Upper lobe of right lung (tissue), 1 donor: ENCODE data around the gene UPF2. TPM values are rescaled to one million over a fixed set of nuclear protein-coding genes. Genes with fewer than 3 reads are reported as not detected.

ENCODE experiments used
- ATAC-seq: fragments of 200-7000 bp; cut with Tn5 transposase; one replicate; pipeline ENCODE4 v1.9.1; 2020; ENCODE audit warnings: mild to moderate bottlenecking, moderate library complexity
- DNase-seq: peaks from one replicate; pipeline ENCODE4 v3.0.0-alpha.2; 2020
- H3K27ac ChIP-seq: fragments of 200-600 bp; one replicate; pipeline ENCODE4 v1.8.0; 2022
- H3K27me3 ChIP-seq: fragments of 200-600 bp; one replicate; pipeline ENCODE4 v1.8.0; 2022; ENCODE audit warnings: mild to moderate bottlenecking
- H3K36me3 ChIP-seq: fragments of 200-600 bp; one replicate; pipeline ENCODE4 v1.8.0; 2022
- H3K4me1 ChIP-seq: fragments of 200-600 bp; one replicate; pipeline ENCODE4 v1.8.0; 2022
- H3K4me3 ChIP-seq: fragments of 200-600 bp; one replicate; pipeline ENCODE4 v1.8.0; 2022; ENCODE audit warnings: mild to moderate bottlenecking
- H3K9me3 ChIP-seq: fragments of 200-600 bp; one replicate; pipeline ENCODE4 v1.8.0; 2022
- intact Hi-C: fragments of 100-400 bp; cut with DNase I; formaldehyde crosslinking; loops from one replicate; pipeline ENCODE4 v1.11.0; 2022
- total RNA-seq: library from RNA; stranded (reverse); fragmentation: NEBNext Ultra II Directional; extraction: Animal tissue kit (Norgen Biotek cat#: 25700); gene quantifications from one replicate; pipeline ENCODE4 v1.2.1, GENCODE V29; 2021
- TF ChIP-seq, protein P1 (sequence below): fragments of 200-600 bp; IDR thresholded peaks from one replicate; pipeline ENCODE4 v1.8.0; 2022; ENCODE audit warnings: antibody characterized with exemption
- donor health status: DM: no; HTN: yes; CAD: no; lungs with severe emphysema.

UPF2 gene
- total RNA-seq, 1 donor from 2014 or later: 20.1 TPM

DNA sequence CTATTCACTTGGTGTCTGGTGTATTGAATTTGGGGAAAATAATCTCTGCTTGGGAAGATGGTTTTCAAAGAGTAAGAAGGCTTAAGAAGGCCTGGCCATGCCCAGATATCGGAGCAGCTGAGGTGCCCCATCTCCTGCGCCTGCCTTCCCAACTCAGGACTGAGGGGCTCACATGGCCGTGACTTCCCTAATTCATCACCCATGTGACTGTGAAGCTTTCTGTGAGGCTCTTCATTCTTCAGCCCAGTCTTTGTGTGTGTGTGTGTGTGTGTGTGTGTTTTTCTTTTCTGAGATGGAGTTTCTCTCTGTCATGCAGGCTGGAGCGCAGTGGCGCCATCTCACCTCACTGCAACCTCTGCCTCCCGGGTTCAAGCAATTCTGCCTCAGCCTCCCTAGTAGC, 166.3 kb downstream of the UPF2 start:
- ATAC-seq: no peak
- TF ChIP-seq, protein P1, sequence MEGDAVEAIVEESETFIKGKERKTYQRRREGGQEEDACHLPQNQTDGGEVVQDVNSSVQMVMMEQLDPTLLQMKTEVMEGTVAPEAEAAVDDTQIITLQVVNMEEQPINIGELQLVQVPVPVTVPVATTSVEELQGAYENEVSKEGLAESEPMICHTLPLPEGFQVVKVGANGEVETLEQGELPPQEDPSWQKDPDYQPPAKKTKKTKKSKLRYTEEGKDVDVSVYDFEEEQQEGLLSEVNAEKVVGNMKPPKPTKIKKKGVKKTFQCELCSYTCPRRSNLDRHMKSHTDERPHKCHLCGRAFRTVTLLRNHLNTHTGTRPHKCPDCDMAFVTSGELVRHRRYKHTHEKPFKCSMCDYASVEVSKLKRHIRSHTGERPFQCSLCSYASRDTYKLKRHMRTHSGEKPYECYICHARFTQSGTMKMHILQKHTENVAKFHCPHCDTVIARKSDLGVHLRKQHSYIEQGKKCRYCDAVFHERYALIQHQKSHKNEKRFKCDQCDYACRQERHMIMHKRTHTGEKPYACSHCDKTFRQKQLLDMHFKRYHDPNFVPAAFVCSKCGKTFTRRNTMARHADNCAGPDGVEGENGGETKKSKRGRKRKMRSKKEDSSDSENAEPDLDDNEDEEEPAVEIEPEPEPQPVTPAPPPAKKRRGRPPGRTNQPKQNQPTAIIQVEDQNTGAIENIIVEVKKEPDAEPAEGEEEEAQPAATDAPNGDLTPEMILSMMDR: no peak
- no peak for DNase-seq
- Histone ChIP-seq H3K36me3 (no peaks in the 10 kb centered on the region), H3K9me3 (no peaks in the 10 kb centered on the region), H3K27ac (peak overlapping the region; percentile 84), H3K27me3 (no peaks in the 10 kb centered on the region), H3K4me3 (no peak overlapping the region), H3K4me1 (peaks cover 30% of the 10 kb centered on the region)
- intact Hi-C loops: no loop called here

DNA sequence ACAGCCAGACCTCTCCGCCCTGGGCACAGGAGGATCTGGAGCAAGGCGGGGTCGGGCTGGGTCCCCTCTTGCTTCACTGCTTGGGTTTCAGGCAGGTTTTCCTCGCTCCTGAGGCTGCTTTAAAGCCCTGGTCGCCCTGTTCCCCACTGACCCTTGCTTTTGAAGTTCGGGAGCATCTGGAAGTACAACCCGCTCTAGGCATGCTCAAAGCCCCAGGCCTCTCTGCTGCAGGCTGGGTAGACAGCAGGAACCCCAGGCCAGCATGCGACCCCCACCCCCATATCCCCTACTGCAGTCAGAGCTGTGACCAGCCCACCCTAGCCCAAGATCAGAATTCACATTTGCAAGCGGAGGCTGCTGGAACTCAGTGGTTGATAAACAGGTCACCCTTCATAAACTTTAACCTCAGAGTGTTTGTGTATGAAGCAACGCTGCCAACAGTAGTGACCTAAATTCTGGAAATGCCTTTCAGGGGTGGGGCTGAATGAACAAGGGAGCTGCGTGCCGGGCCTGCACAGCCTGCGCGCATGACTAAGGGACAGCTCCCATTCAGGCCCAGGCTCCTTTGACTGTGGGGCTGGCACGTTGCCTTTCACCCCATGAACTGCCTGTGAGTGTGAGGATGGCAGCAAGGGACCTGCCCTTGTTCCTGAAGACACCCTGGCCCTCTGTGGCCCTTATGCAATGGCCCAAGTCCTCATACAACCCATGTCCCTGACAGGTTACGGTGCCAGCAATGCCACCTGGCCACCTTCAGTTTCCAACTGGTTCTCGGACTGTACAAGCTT, 166.9 kb downstream of the UPF2 start:
- DNase-seq: peak; percentile 93
- intact Hi-C loops: no loop called here
- TF ChIP-seq, protein P1: no peak
- no peaks in the 10 kb centered on the region for H3K9me3 ChIP-seq
- no peaks in the 10 kb centered on the region for H3K27me3 ChIP-seq
- peaks cover 30% of the 10 kb centered on the region for H3K4me1 ChIP-seq
- ATAC-seq: peak; percentile 93
- H3K4me3 ChIP-seq: peak overlapping the region; percentile 5
- peak overlapping the region; percentile 84 for H3K27ac ChIP-seq
- no peaks in the 10 kb centered on the region for H3K36me3 ChIP-seq

DNA sequence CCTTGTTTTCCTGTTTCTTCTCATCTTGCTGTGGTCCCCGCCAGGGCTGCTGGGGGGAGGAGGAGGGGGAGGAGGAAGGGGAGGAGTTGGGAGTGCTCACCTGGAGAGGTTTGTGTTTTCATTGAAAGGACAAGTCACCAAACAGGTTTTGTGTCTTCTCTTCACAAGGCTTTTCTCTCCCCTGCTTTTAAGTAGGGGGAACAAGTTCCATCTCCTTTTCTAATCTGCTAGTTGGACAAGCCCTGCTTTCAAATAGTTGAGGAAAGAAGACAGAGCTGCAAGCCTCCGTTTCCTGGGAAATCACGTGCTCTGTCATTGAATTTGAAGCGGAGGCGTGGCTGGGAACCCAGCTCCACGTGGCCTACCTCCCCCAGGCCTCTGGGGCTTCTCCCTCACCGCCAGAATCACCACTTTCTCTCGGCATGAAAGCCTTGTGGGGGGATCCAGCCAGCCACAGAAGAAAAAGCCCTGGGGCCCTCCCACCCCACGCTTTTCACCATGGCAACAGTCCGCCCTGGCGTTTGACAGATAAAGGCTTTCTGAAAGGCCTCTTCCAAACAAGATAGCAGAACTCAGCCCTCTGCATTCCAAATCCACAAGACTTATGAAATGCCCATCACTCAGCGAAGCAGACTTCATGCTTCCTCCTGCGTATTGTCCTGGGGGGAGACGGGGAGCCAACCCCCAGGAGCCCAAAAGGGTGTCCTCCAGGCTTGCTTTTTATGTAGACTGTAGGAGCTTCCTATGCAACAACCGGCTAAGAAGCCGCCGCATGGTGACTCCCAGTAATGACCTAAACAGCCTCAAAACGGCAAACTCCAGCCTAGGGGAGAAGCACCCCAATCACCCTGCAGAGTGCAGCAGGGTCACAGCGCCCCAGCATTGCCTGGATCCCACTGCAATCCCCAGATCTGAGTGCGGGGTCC, 167.8 kb downstream of the UPF2 start:
- H3K27me3 ChIP-seq: no peaks in the 10 kb centered on the region
- H3K4me3 ChIP-seq: peak overlapping the region; percentile 5
- peaks cover 30% of the 10 kb centered on the region for H3K4me1 ChIP-seq
- ATAC-seq (peak; percentile 59), DNase-seq (peak; percentile 80)
- TF ChIP-seq, protein P1: no peak
- H3K36me3 ChIP-seq: no peaks in the 10 kb centered on the region
- H3K27ac ChIP-seq: peak overlapping the region; percentile 84
- no peaks in the 10 kb centered on the region for H3K9me3 ChIP-seq
- intact Hi-C loops: no loop called here

DNA sequence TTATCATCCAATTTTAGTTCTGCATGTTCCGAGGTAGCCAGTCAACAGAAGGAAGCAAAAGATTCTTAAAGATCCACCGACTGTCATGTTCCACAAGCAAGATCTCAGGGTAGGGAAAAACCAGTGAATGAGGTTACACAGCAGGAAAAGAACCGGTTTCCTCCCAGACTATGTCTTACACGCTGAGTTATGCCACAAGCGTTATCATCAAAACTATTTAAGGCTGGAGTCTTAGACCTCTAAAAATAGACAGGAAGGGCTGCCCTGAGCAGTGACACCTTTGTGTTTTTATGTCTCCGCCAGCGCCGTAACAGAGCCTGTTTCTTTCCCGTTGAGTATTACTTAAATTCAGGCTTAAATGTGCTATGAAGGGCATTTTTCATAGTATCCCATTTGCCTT, 171.1 kb downstream of the UPF2 start:
- Histone ChIP-seq H3K27ac (no peak overlapping the region), H3K36me3 (peaks cover 13% of the 10 kb centered on the region), H3K9me3 (no peaks in the 10 kb centered on the region), H3K27me3 (no peaks in the 10 kb centered on the region), H3K4me3 (no peak overlapping the region), H3K4me1 (peaks cover 30% of the 10 kb centered on the region)
- no peak for ATAC-seq
- no peak for DNase-seq
- intact Hi-C loops: no loop called here
- TF ChIP-seq, protein P1: no peak

DNA sequence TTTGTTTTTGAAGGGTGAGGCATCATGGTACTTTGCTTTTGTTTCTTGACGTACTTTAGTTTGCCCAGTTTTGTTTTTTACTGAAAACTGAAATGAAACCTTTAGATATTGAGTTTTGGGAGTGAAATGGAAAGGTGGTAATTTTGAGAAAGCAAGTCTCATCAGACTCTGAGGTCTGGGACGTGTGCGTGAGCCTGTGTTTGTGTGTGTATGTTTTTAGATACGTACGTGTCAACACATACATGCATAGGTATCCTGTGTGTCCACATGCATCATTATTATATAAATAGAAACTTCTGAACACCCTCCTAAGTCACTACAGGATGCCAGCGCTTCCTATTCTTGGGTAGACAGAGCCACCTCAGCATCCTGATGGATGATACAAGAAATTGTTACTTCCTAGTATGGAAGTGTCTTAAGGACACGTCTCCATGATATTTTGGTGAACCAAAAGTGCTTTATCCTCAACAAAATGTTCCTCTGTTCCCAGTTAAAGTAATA, 171.7 kb downstream of the UPF2 start:
- Histone ChIP-seq H3K4me3 (no peak overlapping the region), H3K27me3 (no peaks in the 10 kb centered on the region), H3K9me3 (no peaks in the 10 kb centered on the region), H3K36me3 (peaks cover 13% of the 10 kb centered on the region), H3K4me1 (peaks cover 26% of the 10 kb centered on the region), H3K27ac (no peak overlapping the region)
- TF ChIP-seq, protein P1: no peak
- DNase-seq: no peak
- intact Hi-C loops: no loop called here
- no peak for ATAC-seq
